T-helper 1 cell (primary cell): ENCODE results near the gene IQCC.

Experiments used
- DNase-seq, 5 donors: peaks; one replicate each; pipeline ENCODE4 v3.0.0-alpha.2; 2012 to 2020

The IQCC gene

GRCh38 chr1:32224285-32224684 lies 18.8 kb downstream of the IQCC start:
- no peak for DNase-seq

- DNase-seq: no peak
These were observed 23.3 kb downstream of the IQCC start for GRCh38 chr1:32228771-32229170.

GRCh38 chr1:32231843-32232432 lies 26.5 kb downstream of the IQCC start:
- no peak for DNase-seq

- DNase-seq: no peak
These were observed 27.3 kb downstream of the IQCC start for GRCh38 chr1:32232558-32233304.

GRCh38 chr1:32234792-32235191 lies 29.3 kb downstream of the IQCC start:
- no peak for DNase-seq

- no peak for DNase-seq
These were observed 33.9 kb downstream of the IQCC start for GRCh38 chr1:32239337-32239736.

GRCh38 chr1:32239790-32240139 lies 34.3 kb downstream of the IQCC start:
- DNase-seq: no peak

GRCh38 chr1:32240140-32240951 lies 34.9 kb downstream of the IQCC start:
- DNase-seq: peak; percentile 46 to 66 (median 51)

GRCh38 chr1:32241001-32241763 lies 35.7 kb downstream of the IQCC start:
- DNase-seq: peak in 2 of 5 donors; percentile 30 to 43

GRCh38 chr1:32242341-32242851 lies 36.9 kb downstream of the IQCC start:
- DNase-seq: no peak

GRCh38 chr1:32246888-32247273 lies 41.4 kb downstream of the IQCC start, which contains the start of gene FAM167B:
Gene FAM167B, plus strand, starts transcription at chr1:32247222. Its CDS starts 200 bp downstream, at chr1:32247422.
- DNase-seq: no peak

GRCh38 chr1:32247452-32247851 lies 42.0 kb downstream of the IQCC start:
- DNase-seq: no peak

- peak; percentile 55 to 85 (median 68) for DNase-seq
These were observed 42.8 kb downstream of the IQCC start for GRCh38 chr1:32247983-32248889.

- peak; percentile 61 to 93 (median 76) for DNase-seq
These were observed 44.5 kb downstream of the IQCC start for GRCh38 chr1:32249831-32250525.

GRCh38 chr1:32250893-32251716 lies 45.6 kb downstream of the IQCC start, which contains the start of gene LCK:
Gene LCK, plus strand, starts transcription at chr1:32251265. Its CDS starts 23,065 bp downstream, at chr1:32274330.
- DNase-seq: peak; percentile 28 to 80 (median 45)

GRCh38 chr1:32255072-32256071 lies 49.9 kb downstream of the IQCC start:
- peak in 1 of 5 donors; percentile 81 for DNase-seq

GRCh38 chr1:32256473-32257226 lies 51.2 kb downstream of the IQCC start:
- peak in 1 of 5 donors; percentile 63 for DNase-seq

- no peak for DNase-seq
These were observed 51.7 kb downstream of the IQCC start for GRCh38 chr1:32257227-32257508.
